Activated T-helper 9 cell treated with anti-CD3 and anti-CD28 coated beads, Interleukin-2, amount 50 U/mL, for 16 hours (primary cell): ENCODE results near the gene ARHGEF3.
"Not testable (repeated sequence)": the region's sequence is repeated elsewhere in the genome, so short reads cannot be mapped to it uniquely, and the experiment has no call there.

Source experiments
- DNase-seq: peaks from one replicate; pipeline ENCODE4 v3.0.0-alpha.2; 2020; ENCODE audit warnings: low read depth

ARHGEF3 gene

GRCh38 chr3:56737006-56737405 is 64.7 kb downstream of the ARHGEF3 start:
- DNase-seq: no peak

GRCh38 chr3:56732109-56732508 is 69.6 kb downstream of the ARHGEF3 start:
- DNase-seq: no peak

GRCh38 chr3:56725175-56725574 is 76.6 kb downstream of the ARHGEF3 start:
- peak; percentile 30 for DNase-seq

- no peak for DNase-seq
These were observed 77.1 kb downstream of the ARHGEF3 start for GRCh38 chr3:56724676-56725075.

- no peak for DNase-seq
These were observed 80.9 kb downstream of the ARHGEF3 start for GRCh38 chr3:56720849-56721248.

- not testable (repeated sequence) for DNase-seq
These were observed 82.9 kb downstream of the ARHGEF3 start for GRCh38 chr3:56718809-56719208.

- no peak for DNase-seq
These were observed 90.4 kb downstream of the ARHGEF3 start for GRCh38 chr3:56711344-56711743.

GRCh38 chr3:56707412-56707811 is 94.3 kb downstream of the ARHGEF3 start:
- DNase-seq: not testable (repeated sequence)

- no peak for DNase-seq
These were observed 95.1 kb downstream of the ARHGEF3 start for GRCh38 chr3:56706629-56707028.

GRCh38 chr3:56704706-56705105 is 97.0 kb downstream of the ARHGEF3 start:
- DNase-seq: no peak

- DNase-seq: no peak
These were observed 99.0 kb downstream of the ARHGEF3 start for GRCh38 chr3:56702490-56703315.

- no peak for DNase-seq
These were observed 101.6 kb downstream of the ARHGEF3 start for GRCh38 chr3:56700151-56700550.

GRCh38 chr3:56694867-56695683 is 106.7 kb downstream of the ARHGEF3 start:
- no peak for DNase-seq

GRCh38 chr3:56693750-56694149 is 108.0 kb downstream of the ARHGEF3 start:
- DNase-seq: no peak

- not testable (repeated sequence) for DNase-seq
These were observed 109.0 kb downstream of the ARHGEF3 start for GRCh38 chr3:56692520-56693433.

- DNase-seq: not testable (repeated sequence)
These were observed 109.8 kb downstream of the ARHGEF3 start for GRCh38 chr3:56692001-56692365.

GRCh38 chr3:56691165-56692000 is 110.4 kb downstream of the ARHGEF3 start:
- no peak for DNase-seq

GRCh38 chr3:56689303-56689702 is 112.4 kb downstream of the ARHGEF3 start:
- DNase-seq: no peak

GRCh38 chr3:56688191-56688590 is 113.6 kb downstream of the ARHGEF3 start:
- no peak for DNase-seq

- no peak for DNase-seq
These were observed 117.7 kb downstream of the ARHGEF3 start for GRCh38 chr3:56684029-56684428.

- DNase-seq: peak; percentile 85
These were observed 118.5 kb downstream of the ARHGEF3 start, which contains the start of gene TASOR for GRCh38 chr3:56683122-56683817. TASOR (minus strand) TSS chr3:56683265; CDS start chr3:56683006, 259 bp downstream.
